HG02885 (cell line): ENCODE measurements around the gene PSMB1.
"Not testable (repeated sequence)": the region's sequence is repeated elsewhere in the genome, so short reads cannot be mapped to it uniquely, and the experiment has no call there.

Experiments
- ATAC-seq: cut with Tn5 transposase; IDR thresholded peaks from one replicate; pipeline ENCODE4 v1.9.1; 2021; ENCODE audit warnings: mild to moderate bottlenecking; ENCODE audit not compliant: unreplicated experiment, poor library complexity

Gene PSMB1

GRCh38 chr6:170504479-170504878, 48.6 kb downstream of the PSMB1 start:
- no peak for ATAC-seq

- ATAC-seq, result no peak
Observed at GRCh38 chr6:170503414-170503761, 49.7 kb downstream of the PSMB1 start.

- ATAC-seq, result not testable (repeated sequence)
Observed at GRCh38 chr6:170502733-170503413, 50.2 kb downstream of the PSMB1 start.

GRCh38 chr6:170502268-170502667, 50.8 kb downstream of the PSMB1 start:
- not testable (repeated sequence) for ATAC-seq

GRCh38 chr6:170500955-170501590, 52.0 kb downstream of the PSMB1 start:
- no peak for ATAC-seq

GRCh38 chr6:170497841-170498301, 55.2 kb downstream of the PSMB1 start:
- no peak for ATAC-seq

- no peak for ATAC-seq
Observed at GRCh38 chr6:170493354-170493753, 59.8 kb downstream of the PSMB1 start.

GRCh38 chr6:170490259-170490658, 62.8 kb downstream of the PSMB1 start:
- no peak for ATAC-seq

- no peak for ATAC-seq
Observed at GRCh38 chr6:170489836-170490235, 63.3 kb downstream of the PSMB1 start.

- ATAC-seq, result no peak
Observed at GRCh38 chr6:170487707-170488329, 65.3 kb downstream of the PSMB1 start.

GRCh38 chr6:170485159-170485558, 67.9 kb downstream of the PSMB1 start:
- no peak for ATAC-seq
